GM21737 (cell line): ENCODE measurements around the gene HYAL3.

Source experiments
- ATAC-seq: cut with Tn5 transposase; IDR thresholded peaks from one replicate; pipeline ENCODE4 v1.9.1; 2021; ENCODE audit warnings: mild to moderate bottlenecking, moderate library complexity; ENCODE audit not compliant: unreplicated experiment

The HYAL3 gene

DNA sequence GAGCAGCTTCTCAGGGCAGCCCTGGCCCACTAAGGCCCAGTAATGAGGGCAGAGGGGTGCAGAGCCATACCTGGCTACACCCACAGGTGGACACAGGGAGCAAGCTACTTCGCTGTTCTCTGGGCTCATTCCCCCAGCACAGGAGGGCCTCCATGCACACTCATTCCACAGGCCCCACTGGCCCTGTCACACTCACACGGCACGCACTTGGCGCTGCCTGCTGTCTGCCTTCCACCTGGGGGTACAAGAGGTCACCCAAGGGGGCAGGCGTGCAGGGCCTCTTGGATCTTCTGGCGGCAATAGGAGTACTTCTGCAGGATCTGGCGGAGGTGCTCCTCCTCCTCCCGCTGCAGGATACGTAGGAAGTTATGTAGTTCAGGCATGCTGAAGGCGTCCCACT lies 31.1 kb upstream of the HYAL3 start:
- ATAC-seq = no peak

DNA sequence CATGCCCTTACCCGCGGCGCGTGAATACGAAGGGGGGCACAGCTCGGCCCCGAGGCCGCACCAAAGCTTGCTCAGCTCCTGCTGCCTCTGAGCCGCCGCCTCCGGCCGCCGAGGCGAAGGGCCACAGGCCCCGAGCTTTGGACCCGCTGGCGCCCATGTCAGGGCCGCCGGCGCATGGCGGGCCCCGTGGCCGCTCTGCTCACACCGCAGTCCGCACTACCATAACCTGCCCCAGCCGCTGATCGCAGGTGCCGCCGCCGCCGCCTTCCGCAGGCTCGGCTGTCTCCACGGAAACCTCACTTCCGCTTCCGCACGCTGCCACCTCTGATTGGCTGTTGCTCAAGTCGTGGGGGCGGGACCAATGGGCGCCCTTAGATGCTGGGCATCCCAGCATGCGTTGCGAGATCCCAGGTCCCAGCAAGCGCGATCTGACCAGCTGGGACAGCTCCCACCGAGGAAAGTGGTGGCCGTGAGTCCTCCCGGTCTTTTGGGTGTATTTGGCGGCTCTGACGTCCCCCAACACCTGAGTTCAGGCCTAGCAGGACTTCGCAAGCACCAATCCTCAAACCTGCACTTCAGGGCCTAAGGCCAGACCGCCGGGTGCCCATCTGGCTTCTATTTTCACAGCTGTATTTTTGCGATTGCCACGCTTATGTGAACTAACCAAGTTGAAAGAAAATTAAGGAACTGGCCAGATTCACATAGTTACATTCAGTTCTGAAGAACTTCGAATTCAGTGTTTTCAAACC lies 28.9 kb upstream of the HYAL3 start, which contains the start of gene TUSC2:
TSS of gene TUSC2 (minus strand) at position 281 of the 749 bp plus-strand sequence. CDS start at position 157, 124 bp downstream.
- peak; percentile 75 for ATAC-seq

DNA sequence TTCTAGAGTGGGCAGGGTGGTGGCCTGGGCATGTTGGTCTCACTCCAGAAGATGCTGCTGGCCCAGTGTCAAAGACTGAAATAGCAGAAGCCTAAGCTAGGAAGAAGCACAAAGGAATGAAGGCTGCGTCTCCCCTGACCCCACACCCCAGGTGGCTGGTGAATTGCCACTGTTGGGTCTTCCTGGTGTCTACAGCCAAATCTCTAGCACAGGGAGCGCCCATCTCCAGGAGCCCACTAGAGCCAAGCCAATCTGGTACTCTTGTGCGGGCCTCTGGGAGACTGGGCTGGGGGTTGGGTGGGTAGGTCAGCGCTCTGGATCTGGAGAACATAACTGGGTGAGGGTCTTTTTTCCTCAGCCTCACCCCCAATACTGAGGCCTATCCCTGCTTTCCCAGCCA lies 27.9 kb upstream of the HYAL3 start:
- no peak for ATAC-seq

DNA sequence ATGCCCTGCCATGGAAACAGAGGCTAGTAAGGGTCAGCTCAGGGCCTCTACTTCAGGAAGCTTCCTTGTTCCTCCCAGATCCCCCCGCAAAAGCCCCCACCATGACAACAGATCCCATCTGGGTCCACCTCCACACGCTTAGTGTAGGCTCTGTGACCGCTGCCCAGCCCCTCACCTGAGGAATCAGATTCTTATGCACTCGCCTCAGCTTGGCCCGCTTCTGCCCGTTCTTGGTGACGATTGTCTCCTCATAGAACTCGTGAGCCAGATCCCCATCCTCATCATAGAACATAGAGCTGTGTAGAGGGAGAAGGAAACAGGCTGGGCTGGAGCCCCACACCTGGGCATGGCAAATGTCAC lies 27.0 kb upstream of the HYAL3 start:
- ATAC-seq = no peak

DNA sequence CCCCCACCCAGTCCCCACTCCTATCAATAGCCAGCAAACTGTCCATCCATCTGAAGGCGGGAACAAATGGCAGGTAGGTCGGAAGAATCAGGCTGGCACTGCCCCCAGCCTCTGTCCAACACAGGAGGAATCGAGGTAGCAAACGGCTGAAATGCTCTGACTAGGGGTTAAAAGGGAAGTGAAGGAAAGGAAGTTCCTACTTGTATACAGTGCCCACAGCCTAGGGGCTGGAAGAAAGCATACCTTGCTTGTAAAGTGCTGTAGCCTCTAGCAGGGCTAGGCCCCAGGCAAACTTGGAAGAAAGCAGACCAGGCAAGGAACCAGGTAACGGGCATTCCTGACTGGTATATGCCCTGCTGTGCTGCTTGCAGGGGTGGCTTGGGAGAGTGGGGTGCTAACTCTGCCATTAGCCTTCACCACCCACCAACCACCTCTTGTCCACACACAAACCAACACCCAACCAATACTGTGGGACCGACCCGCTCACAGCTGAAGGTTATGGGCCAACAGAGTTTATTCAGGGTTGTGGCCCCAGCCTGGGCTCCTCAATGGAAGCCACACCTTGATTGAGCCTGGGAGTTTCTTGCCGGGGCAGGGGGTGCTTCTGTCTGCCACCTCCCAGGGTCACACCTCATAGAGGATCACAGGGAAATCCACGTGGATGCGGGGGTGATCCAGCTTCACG lies 26.4 kb upstream of the HYAL3 start:
- no peak for ATAC-seq

DNA sequence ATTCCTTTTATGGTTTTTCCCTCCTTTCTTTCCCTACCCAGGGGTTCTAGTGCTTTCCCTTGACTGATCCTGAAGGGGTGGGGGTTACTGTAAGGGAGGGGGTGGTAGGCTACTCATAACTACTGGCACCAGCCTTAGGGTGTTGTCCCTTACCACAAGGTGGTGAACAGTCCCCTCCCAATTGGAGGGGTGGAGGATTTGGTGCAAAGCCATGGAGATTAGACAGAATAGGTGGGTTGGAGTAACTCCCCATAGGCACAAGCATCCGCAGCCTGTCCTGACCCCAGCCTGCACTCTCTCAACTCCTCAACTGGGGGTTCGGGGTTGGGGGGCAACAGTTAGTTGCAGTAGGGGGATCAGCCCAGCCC lies 25.9 kb upstream of the HYAL3 start:
- ATAC-seq = no peak

DNA sequence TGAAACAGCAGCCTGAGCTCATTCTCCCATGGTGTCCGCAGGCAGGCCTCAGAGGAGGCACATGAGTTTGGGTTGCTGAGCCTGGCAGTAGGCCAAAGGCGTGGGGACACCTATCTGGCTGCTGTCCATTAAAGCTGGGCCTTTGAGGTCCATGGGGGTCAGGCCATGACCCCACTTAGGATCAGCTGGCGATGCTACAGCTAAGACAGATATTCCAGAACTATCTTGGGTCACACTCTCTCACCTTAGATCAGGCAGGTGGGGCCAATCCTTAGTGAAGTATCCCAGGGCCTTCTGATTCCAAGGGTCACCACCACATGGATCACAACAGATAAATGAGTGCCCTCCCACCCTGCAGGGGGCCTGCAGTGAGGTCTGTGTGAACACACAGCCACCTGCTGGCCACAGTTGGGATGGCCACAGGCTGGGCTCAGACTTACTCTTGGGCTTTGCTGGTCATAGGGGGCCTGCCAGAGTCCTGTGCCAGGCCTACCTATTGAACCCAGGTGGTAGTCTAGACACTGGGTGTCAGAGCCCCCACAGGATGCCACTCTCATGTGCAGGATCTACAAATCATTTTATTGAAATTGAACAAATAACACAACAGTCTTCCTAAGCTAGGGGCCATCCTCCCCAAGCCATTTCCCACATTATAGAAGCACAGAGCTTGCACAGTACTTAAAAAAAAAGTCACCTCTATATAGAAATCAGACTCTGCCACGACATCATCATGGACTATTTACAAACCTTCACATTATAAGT lies 25.3 kb upstream of the HYAL3 start:
- ATAC-seq = no peak

DNA sequence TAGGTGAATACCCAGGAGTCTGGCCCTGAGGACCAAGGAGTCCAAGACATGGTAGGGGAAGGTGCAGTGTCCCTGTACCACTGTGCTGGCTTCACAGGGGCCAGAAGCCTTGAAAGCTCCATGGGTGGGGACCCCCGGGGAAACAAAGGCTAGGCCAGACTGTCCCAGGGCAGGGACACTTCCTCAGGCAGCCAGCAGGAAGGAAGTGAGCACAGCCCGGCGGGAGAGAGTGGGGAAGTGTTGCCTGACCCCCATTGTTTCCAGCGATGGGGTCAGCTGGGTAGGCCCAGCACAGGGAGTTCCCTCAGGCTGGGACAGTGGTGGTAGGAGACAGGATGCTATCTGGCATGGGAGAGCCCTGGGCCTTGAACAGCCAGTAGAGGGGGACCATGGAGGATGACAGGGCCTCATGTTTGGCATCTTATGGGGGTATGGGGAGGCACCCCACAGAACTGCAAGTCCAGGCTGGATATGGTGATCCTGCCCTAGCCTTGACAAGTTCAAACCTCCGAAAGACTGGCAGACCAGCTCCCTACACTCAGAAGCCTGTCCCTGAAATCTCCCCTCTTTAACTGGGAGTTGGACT lies 24.5 kb upstream of the HYAL3 start:
- no peak for ATAC-seq

DNA sequence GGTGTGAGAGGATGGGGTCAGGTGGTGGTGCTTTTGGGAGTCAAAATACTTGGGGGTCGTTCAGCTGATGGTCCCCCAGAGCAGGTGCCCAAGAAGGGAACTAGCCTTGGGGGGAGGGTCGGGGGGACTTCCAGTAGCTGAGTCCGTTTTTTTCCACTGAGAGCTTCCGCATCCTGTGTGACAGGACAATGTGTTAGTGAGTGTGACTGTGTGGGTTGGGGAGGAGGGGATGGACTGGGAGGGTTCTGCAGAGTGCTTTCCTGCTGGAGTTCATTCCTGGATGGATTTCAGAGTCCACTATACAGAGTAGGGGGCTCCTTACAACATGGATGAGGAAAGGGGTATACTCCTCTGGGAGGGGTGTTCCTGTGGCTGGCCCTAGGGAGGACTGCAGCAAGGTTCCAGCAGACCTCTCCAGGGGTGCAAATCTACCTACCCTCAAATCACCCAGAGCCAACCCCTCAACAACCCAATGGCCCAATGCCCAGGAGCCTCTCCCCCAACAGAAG lies 23.9 kb upstream of the HYAL3 start:
- ATAC-seq = no peak

DNA sequence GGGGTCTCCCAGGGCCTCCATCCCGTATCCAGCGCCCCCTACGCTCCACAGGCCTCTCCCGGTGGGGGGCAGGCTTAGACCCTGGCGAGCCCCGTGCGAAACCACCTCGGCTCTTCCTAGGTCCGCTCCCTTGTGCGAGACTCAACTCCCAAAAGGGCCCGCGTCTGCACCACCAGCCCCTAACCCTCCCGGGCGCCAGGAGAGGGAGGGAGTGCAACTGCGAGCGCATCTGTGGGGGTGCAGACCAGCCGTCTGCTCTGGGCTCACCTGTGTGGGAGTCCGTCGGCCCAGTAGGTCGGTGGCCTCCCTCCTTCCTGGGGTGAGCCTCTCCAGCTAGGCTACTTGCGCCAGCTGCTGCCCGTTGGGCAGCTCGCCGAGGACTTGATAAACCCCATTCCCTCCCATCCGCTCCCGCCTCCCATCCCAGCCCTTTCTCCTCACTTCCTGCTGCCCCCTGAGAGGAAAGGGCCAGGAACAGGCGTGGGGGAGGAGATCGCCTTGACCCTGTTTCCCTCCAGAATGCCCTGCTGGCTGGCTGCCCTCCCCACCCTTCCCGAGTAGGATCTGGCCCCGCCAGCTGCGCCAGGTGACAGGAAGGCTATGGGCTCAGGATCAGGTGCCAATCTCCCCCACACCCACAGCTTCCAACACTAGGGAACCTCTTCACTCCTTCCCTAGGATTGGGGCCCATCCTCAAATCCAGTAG lies 23.3 kb upstream of the HYAL3 start, which contains the start of gene HYAL2:
TSS of gene HYAL2 (minus strand) at position 360 of the 706 bp plus-strand sequence. CDS start 2,256 bp downstream, outside the sequence.
- ATAC-seq = no peak

DNA sequence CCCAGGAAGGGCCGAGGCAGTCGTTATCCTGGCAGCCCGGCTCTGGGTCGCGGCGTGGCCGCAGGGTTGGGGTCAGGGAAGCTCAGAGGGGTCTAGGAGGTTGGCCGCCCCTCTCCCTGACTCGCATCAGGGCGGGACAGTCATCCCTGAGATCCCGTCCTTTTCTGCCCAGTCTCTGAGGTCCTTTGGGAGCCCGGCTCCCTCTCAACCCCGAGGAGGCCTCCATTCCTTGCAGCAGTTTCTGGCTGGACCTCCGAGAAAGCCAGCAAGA lies 22.8 kb upstream of the HYAL3 start:
- ATAC-seq = no peak

DNA sequence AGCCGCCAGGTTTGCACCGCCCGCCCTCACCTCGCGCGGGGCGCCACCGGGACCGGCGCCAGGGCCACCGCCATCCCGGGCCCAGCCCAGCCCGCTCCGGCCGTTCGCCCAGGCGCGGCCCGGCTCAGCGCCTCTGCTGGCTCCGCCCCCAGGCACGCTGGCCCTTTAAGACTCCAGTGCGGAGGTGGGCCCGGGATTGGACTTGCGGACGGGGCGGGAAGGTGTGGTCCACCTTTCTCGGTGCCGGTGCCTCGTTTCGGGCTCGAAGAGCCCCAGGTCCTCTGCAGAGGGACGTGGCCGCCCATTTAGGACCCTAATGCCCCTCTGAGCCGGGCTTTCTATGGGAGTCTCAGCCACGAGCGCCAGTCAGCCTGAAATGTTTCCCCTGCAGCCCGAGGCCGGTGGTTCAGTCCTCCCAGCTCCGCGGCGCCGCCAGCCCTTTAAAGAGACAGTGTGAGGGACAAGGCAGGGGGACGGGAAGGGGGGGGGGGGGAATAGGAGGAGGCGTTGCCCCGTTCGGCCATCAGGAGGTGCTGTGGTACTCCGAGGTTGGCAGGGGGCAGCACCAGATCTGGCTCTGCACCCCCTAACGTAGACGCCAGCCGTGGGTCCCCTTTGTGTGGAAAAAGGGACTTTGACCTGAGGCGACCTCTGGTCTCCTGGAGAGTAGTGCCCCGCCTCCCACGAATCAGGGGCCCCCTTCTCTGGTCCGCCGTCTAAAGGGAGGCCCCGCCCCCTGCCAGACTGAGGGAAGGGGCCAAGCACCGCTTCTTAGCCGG lies 22.3 kb upstream of the HYAL3 start:
- peak; percentile 65 for ATAC-seq

DNA sequence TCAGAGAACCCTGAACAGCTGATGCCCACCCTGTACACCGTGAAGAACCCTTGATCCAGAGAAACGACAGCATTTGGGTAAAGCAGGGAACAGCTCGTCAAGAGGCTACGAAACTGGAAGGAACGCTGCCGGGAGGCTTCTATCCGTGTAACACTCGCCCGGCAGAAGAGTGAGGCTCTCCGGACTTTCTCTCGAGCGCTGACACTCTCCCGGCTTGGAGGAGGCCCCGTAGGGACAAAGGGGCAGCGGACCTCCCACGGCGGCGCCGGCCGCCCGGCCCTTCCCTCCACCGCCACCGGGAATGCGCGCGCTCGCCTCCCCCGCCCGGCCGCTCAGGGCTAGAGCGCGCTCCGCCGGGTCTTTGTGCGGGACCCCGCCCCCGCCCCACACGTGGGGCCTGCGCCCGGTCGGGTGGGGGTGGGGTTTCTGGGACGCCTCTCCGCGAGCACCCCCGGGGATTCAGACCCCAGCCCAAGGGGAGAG lies 21.7 kb upstream of the HYAL3 start:
- ATAC-seq = peak; percentile 45

DNA sequence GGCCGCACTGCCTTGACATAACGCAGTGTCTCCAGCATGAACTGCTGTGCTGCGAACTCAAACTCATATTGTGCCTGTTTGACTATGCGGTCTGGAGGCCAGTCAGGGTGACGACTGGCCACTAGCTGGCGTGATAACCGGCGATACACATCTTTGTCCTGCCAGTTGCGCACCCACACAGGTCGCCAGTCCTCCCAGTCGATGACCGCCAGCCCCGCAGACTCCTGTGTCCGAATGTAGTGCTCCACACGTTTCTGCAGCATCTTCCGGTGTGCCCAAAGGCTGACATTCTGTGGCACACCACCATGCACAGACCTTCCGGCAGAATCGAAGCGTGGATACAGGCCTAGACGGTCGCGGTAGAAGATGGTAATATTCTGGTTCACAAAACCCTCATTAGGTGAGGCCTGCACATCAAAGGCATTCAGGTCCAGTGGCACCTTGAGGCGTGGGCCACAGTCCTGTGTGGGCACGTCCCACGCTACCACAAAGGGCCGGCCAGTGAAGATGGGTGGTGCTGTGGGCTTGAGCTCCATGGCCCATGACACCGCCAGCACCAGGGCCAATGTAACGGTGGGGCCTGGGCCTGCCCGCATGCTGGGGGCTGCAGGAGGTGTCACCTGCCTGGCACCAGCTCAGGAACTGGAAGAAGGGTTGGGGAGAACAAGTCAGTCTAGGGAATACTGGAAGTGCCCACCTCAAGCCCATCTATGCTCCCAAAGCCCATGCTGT lies 20.9 kb upstream of the HYAL3 start:
- ATAC-seq = no peak

DNA sequence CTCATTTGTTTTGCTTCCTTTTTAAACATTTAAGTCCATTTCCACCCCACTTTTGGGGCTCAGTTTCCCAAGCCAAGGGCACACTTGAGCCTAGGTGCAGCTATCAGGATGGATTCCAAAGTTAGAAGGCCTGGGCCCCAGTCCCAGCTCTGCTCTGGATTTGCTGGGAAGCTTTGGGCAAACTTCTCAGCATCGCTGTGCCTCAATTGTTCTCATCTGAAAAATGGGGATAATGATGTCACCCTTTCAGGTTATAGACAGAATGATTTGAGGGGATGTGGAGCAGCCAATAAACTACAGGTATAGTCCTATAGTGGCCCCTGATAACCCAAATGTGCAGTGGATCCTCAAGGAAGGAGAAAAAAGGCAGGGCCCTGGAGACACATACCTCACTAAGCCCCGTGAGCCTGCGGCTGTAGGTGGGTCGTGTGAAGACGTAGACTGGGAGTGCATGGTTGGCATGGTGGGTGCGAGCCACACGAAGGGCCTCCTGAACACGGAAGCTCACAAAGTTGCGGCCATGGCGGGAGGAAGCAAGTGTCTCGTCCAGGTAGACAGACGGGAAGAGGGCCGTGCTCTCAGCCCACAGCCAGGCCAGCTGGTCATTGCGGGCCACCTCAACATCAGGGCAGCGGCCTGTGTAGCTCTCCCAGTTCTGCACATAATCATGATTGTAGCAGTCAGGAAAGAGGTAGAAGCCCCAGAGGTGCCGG lies 20.1 kb upstream of the HYAL3 start:
- ATAC-seq = no peak

DNA sequence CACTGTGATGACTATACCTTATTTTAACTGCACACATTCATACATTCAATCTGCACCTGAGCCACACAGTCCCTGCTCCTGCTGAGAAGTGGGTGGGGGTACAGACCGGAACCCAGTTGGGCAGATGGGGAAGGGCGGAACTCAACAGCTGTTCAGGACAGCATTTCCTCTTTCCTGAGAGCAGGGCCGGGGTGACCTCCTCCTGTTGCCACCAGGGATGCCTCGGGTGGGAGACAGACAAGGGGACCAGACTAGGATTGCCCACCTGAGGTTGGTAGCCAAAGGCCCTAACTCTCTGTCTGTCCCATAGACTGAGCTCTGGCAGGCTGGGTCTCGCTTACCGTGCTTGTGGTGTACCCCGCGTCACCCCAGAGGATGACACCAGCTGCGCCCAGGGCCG lies 19.4 kb upstream of the HYAL3 start:
- ATAC-seq = no peak

DNA sequence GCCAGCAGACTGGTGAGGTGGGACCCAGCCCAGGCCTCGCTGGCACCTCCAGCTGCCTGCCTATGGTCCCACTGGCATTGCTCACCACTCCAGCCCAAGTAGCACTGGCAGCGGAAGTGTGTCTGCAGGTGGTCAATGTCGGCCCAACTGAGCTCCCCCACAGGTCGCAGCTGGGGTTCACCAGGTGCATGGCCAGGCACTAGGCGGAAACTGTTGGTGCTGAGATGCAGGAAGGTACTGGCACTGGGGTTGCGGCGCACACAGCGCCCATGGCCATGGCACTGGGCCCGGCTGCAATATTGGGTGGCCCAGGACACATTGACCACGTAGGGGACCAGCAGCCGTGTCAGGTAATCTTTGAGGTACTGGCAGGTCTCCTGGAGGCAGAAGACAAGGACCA lies 19.0 kb upstream of the HYAL3 start:
- ATAC-seq = no peak

DNA sequence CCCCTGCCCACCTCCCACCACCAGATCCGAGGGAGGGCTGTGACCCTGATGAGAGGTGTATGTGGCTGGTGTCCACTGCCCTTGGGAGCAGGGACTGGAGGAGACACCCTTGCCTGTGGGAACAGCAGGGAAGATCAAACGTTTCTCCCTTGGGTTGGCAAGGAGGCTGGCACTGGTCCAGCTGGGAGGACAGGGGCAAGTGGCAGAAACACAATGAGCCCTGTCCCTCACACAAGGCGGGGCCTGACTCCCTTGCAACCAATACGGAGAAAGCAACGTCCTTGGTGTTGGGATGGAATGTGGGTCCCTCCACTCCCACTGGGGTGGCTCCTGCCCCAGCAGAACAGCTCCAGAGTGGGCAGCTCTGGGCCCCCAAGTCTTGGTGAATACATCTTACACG lies 18.1 kb upstream of the HYAL3 start:
- no peak for ATAC-seq
